Mucosa of descending colon (tissue), 3 donors: ENCODE results near the gene PTPMT1. TPM values are rescaled to one million over a fixed set of nuclear protein-coding genes. Genes with fewer than 3 reads are reported as not detected.

Experiments
- ATAC-seq: fragments of 200-7000 bp; cut with Tn5 transposase; one replicate; pipeline ENCODE4 v1.9.1; 2020; ENCODE audit warnings: mild to moderate bottlenecking, moderate library complexity
- DNase-seq, 3 donors: peaks; one replicate each; pipeline ENCODE4 v3.0.0-alpha.2; 2020
- H3K36me3 ChIP-seq: fragments of 200-600 bp; one replicate; pipeline ENCODE4 v1.8.0; 2021; ENCODE audit warnings: low read depth, mild to moderate bottlenecking
- H3K4me1 ChIP-seq: fragments of 200-600 bp; one replicate; pipeline ENCODE4 v1.8.0; 2021; ENCODE audit warnings: low read depth, mild to moderate bottlenecking
- H3K4me3 ChIP-seq: fragments of 200-600 bp; one replicate; pipeline ENCODE4 v1.8.0; 2021; ENCODE audit warnings: mild to moderate bottlenecking
- H3K9me3 ChIP-seq: fragments of 200-600 bp; one replicate; pipeline ENCODE4 v1.8.0; 2021; ENCODE audit warnings: mild to moderate bottlenecking
- CTCF ChIP-seq: fragments of 200-600 bp; IDR thresholded peaks from one replicate; pipeline ENCODE4 v1.8.0; 2022; ENCODE audit warnings: antibody characterized with exemption, mild to moderate bottlenecking
- intact Hi-C, 2 donors: fragments of 100-400 bp; cut with DNase I in 1 of 2; cut with micrococcal nuclease in 1 of 2; formaldehyde crosslinking; loops; one replicate each; pipeline versions ENCODE4 v1.11.0 to v1.11.1; 2022; cut with DNase I, micrococcal nuclease
- total RNA-seq, 3 donors: library from RNA; stranded (reverse); fragmentation: NEBNext Ultra II Directional in 2 of 3; extraction: Animal tissue kit (Norgen Biotek cat#: 25700) in 2 of 3; gene quantifications; one replicate each; pipeline versions ENCODE4 v1.2.1 to v1.2.4, GENCODE V29; 2021 to 2023
- donor health status: DM: no; HTN: no; CAD: no; lungs with moderate emphysema.
- donor health status: DM: no; HTN: no; CAD: no.
- donor health status: DM: no; HTN: yes; CAD: no.

Gene PTPMT1
- total RNA-seq, 3 donors from 2014 or later, result 20.8 to 36.1 (median 27.1) TPM

GRCh38 chr11:47531666-47532065 is 33.7 kb upstream of the PTPMT1 start:
- intact Hi-C loops, result no loop called here
- Histone ChIP-seq H3K9me3 (no peaks in the 10 kb centered on the region), H3K4me3 (no peak overlapping the region), H3K4me1 (peaks cover 7% of the 10 kb centered on the region), H3K36me3 (no peaks in the 10 kb centered on the region)
- no peak for ATAC-seq
- DNase-seq, result no peak
- no peak for TF ChIP-seq CTCF

GRCh38 chr11:47532597-47533213 is 32.7 kb upstream of the PTPMT1 start:
- Histone ChIP-seq H3K4me3 (no peak overlapping the region), H3K9me3 (no peaks in the 10 kb centered on the region), H3K4me1 (peaks cover 7% of the 10 kb centered on the region), H3K36me3 (no peaks in the 10 kb centered on the region)
- DNase-seq (no peak), ATAC-seq (no peak)
- intact Hi-C loops, result no loop called here
- TF ChIP-seq CTCF, result no peak

GRCh38 chr11:47533690-47534151 is 31.7 kb upstream of the PTPMT1 start:
- DNase-seq (no peak), ATAC-seq (no peak)
- no peaks in the 10 kb centered on the region for H3K9me3 ChIP-seq
- peaks cover 11% of the 10 kb centered on the region for H3K4me1 ChIP-seq
- no peak overlapping the region for H3K4me3 ChIP-seq
- intact Hi-C loops, result no loop called here
- H3K36me3 ChIP-seq, result no peaks in the 10 kb centered on the region
- no peak for TF ChIP-seq CTCF

GRCh38 chr11:47534704-47535251 is 30.6 kb upstream of the PTPMT1 start:
- Histone ChIP-seq H3K9me3 (no peaks in the 10 kb centered on the region), H3K4me1 (peaks cover 19% of the 10 kb centered on the region)

GRCh38 chr11:47536915-47537314 is 28.5 kb upstream of the PTPMT1 start:
- ATAC-seq (no peak), DNase-seq (no peak)
- Histone ChIP-seq H3K4me1 (peaks cover 34% of the 10 kb centered on the region), H3K9me3 (no peaks in the 10 kb centered on the region), H3K36me3 (no peaks in the 10 kb centered on the region), H3K4me3 (no peak overlapping the region)
- no peak for TF ChIP-seq CTCF
- intact Hi-C loops, result no loop called here

More at GRCh38 chr11:47534704-47535251, 30.6 kb upstream of the PTPMT1 start:
- no peak for DNase-seq
- no peak for ATAC-seq
- TF ChIP-seq CTCF, result no peak
- Histone ChIP-seq H3K4me3 (no peak overlapping the region), H3K36me3 (no peaks in the 10 kb centered on the region)
- intact Hi-C loops, result no loop called here
